Urinary bladder (tissue), 4 donors: Measurements from ENCODE around the gene LYRM9. TPM values are rescaled to one million over a fixed set of nuclear protein-coding genes. Genes with fewer than 3 reads are reported as not detected.

ENCODE experiments used
- DNase-seq: peaks from one replicate; pipeline ENCODE4 v3.0.0-alpha.2; 2015; ENCODE audit errors: extremely low spot score
- H3K27ac ChIP-seq: one replicate; pipeline ENCODE4 v1.5.1; 2013; ENCODE audit warnings: low read depth, mild to moderate bottlenecking, moderate library complexity
- H3K36me3 ChIP-seq: one replicate; pipeline ENCODE4 v1.6.1; 2013; ENCODE audit warnings: mild to moderate bottlenecking, moderate library complexity; ENCODE audit not compliant: insufficient read depth
- H3K4me1 ChIP-seq: one replicate; pipeline ENCODE4 v1.6.1; 2013; ENCODE audit warnings: mild to moderate bottlenecking, moderate library complexity; ENCODE audit not compliant: insufficient read depth
- H3K4me3 ChIP-seq: one replicate; pipeline ENCODE4 v1.5.1; 2013; ENCODE audit warnings: low read depth, low read length
- WGBS: extraction: QIAGEN DNeasy Blood & Tissue Kit; methylation state at CpG from one replicate; pipeline ENCODE4 v1.1.7; 2013; 5-methylcytosine and 5-hydroxymethylcytosine counted together
- polyA plus RNA-seq: library from polyadenylated mRNA; stranded (reverse); fragments of 200-250 nt; gene quantifications from one replicate; pipeline ENCODE4 v1.2.3, GENCODE V29; 2013
- total RNA-seq: library from RNA; depleted of rRNA; stranded (reverse); fragments of >200 nt; gene quantifications from one replicate; pipeline ENCODE4 v1.2.3, GENCODE V29; 2014
- donor health status: healthy with polysubstance abuse.
- donor health status: healthy.

LYRM9 gene
- total and polyA plus RNA-seq, 2 donors = 8.0 to 17.7 TPM

- H3K27ac ChIP-seq = no peak overlapping the region
- no peaks in the 10 kb centered on the region for H3K36me3 ChIP-seq
- no peaks in the 10 kb centered on the region for H3K4me1 ChIP-seq
- WGBS = 82% methylated on average over 13 of the region's 13 CpGs
- no peak overlapping the region for H3K4me3 ChIP-seq
- no peak for DNase-seq
These were observed 14.2 kb downstream of the LYRM9 start for GRCh38 chr17:27878776-27879562.

DNA sequence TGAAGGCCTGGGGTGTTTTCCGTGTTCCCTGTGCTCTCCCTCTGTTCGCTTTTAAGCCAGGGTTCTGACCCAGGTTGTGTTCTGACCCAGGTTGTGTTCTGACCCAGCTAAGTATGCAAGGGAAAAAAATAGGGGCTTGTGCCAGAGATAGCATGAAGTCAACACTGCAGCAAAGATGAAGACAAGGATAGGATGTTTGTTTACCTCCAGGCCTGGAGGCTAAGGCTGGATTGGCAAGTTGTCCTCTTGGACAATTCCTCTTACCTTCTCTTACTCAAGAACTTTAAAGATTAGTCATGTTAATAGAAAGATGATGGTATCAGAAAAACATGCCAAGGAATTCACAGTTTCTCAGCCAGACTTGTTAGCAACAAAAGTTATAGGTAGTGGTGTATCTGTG, 19.4 kb downstream of the LYRM9 start:
- 96% methylated on average over 2 of the region's 2 CpGs for WGBS
- no peak overlapping the region for H3K4me3 ChIP-seq
- no peaks in the 10 kb centered on the region for H3K36me3 ChIP-seq
- H3K4me1 ChIP-seq = no peaks in the 10 kb centered on the region
- H3K27ac ChIP-seq = no peak overlapping the region
- no peak for DNase-seq

- H3K27ac ChIP-seq = no peak overlapping the region
- H3K4me1 ChIP-seq = no peaks in the 10 kb centered on the region
- no peaks in the 10 kb centered on the region for H3K36me3 ChIP-seq
- H3K4me3 ChIP-seq = no peak overlapping the region
- no peak for DNase-seq
- 93% methylated on average over 2 of the region's 2 CpGs for WGBS
These were observed 20.0 kb downstream of the LYRM9 start for GRCh38 chr17:27873211-27873610.

GRCh38 chr17:27872776-27873175, 20.4 kb downstream of the LYRM9 start:
- no peaks in the 10 kb centered on the region for H3K36me3 ChIP-seq
- H3K27ac ChIP-seq = no peak overlapping the region
- DNase-seq = no peak
- no peak overlapping the region for H3K4me3 ChIP-seq
- WGBS = 96% methylated on average over 3 of the region's 3 CpGs
- no peaks in the 10 kb centered on the region for H3K4me1 ChIP-seq

GRCh38 chr17:27871407-27871806, 21.8 kb downstream of the LYRM9 start:
- 39% methylated on average over 2 of the region's 2 CpGs for WGBS
- H3K27ac ChIP-seq = no peak overlapping the region
- H3K4me1 ChIP-seq = no peaks in the 10 kb centered on the region
- no peak overlapping the region for H3K4me3 ChIP-seq
- DNase-seq = no peak
- no peaks in the 10 kb centered on the region for H3K36me3 ChIP-seq

GRCh38 chr17:27870345-27870744, 22.8 kb downstream of the LYRM9 start:
- no peak for DNase-seq
- whole genome bisulfite sequencing = 93% methylated on average over 2 of the region's 2 CpGs
- Histone ChIP-seq H3K4me1 (no peaks in the 10 kb centered on the region), H3K27ac (no peak overlapping the region), H3K4me3 (no peak overlapping the region), H3K36me3 (no peaks in the 10 kb centered on the region)

GRCh38 chr17:27868565-27868964, 24.6 kb downstream of the LYRM9 start:
- Histone ChIP-seq H3K4me3 (no peak overlapping the region), H3K4me1 (no peaks in the 10 kb centered on the region), H3K36me3 (no peaks in the 10 kb centered on the region), H3K27ac (no peak overlapping the region)
- WGBS = 92% methylated on average over 8 of the region's 8 CpGs
- no peak for DNase-seq

GRCh38 chr17:27862840-27863239, 30.3 kb downstream of the LYRM9 start:
- Histone ChIP-seq H3K27ac (no peak overlapping the region), H3K4me3 (no peak overlapping the region), H3K4me1 (no peaks in the 10 kb centered on the region), H3K36me3 (no peaks in the 10 kb centered on the region)
- 73% methylated on average over 4 of the region's 4 CpGs for WGBS
- no peak for DNase-seq

DNA sequence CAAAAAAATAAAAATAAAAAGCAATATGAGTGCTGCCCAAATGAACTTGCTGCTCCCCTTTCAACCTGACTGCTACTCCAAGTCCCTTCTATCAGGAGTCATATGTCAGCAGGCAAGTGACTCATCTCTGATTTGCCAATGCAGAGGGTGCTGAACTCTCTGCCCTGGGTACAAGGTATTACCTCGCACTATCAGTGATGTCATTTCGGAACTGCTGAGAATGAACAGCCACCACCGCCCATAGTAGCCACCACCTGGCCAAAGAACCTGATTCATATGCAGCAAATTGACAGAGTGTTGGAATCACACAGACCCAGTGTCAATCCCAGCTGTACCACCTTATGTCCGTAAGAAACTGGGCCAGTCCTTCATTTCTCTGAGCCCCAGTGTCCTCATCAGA, 31.2 kb downstream of the LYRM9 start:
- DNase-seq = no peak
- WGBS = 91% methylated on average over 4 of the region's 4 CpGs
- H3K36me3 ChIP-seq = no peaks in the 10 kb centered on the region
- H3K27ac ChIP-seq = no peak overlapping the region
- H3K4me3 ChIP-seq = no peak overlapping the region
- no peaks in the 10 kb centered on the region for H3K4me1 ChIP-seq

GRCh38 chr17:27860971-27861664, 32.0 kb downstream of the LYRM9 start:
- Histone ChIP-seq H3K27ac (no peak overlapping the region), H3K4me3 (no peak overlapping the region), H3K36me3 (no peaks in the 10 kb centered on the region), H3K4me1 (no peaks in the 10 kb centered on the region)
- no peak for DNase-seq
- 67% methylated on average over 3 of the region's 3 CpGs for WGBS

DNA sequence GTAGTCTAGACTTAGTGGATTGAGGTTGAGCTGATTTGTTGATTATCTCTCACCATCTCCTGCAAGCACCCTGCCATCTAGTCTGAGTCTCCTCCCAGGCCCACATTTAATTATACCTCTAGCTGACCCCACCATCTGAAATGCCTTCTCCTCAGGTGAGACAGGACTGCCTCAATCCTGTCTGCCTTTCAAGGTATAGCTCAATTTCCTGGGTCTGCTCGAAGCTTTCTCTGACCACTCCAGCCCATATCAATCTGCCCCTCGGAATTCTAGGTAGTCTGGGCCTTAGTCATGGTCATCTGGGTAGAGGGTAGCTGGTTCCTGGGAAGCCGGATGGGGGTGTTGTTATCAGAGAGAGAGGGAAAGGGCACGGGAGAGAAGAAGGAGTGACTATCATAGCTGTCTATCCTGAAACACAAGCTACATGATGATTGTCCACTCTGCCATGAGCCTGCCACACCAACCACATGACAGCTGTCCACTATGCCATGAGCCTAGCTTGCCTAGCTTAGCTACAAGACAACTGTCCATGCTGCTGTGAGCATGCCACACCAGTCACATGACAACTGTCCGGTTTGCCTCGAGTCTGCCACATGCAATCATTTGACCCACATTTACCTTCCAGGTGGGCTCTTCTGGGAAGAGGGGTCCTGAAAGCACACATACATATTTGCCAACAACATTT, 34.4 kb downstream of the LYRM9 start:
- no peak overlapping the region for H3K27ac ChIP-seq
- WGBS = 90% methylated on average over 6 of the region's 6 CpGs
- H3K4me3 ChIP-seq = no peak overlapping the region
- no peaks in the 10 kb centered on the region for H3K36me3 ChIP-seq
- no peaks in the 10 kb centered on the region for H3K4me1 ChIP-seq
- DNase-seq = no peak

GRCh38 chr17:27856676-27857432, 36.3 kb downstream of the LYRM9 start:
- Histone ChIP-seq H3K4me1 (no peaks in the 10 kb centered on the region), H3K4me3 (no peak overlapping the region), H3K36me3 (no peaks in the 10 kb centered on the region), H3K27ac (no peak overlapping the region)
- WGBS = 70% methylated on average over 5 of the region's 5 CpGs
- no peak for DNase-seq

DNA sequence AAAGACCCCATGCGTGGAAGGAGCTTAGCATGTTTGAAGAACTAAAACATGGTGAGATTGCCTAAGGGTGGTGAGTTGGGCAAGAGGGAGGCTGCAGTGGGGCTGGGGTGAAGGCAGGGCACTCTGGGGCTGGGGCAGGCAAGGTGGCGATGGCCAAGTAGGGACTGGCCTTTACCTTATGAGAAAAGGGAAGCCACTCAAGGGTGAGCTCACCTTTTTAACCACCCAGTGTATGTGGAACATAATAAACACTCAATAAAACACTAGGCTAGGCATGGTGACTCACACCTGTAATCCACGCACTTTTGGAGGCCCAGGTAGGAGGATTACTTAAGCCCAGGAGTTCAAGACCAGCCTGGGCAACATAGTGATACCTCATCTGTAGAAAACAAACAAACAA, 37.7 kb downstream of the LYRM9 start:
- WGBS = 96% methylated on average over 3 of the region's 3 CpGs
- H3K4me1 ChIP-seq = no peaks in the 10 kb centered on the region
- H3K4me3 ChIP-seq = no peak overlapping the region
- no peak overlapping the region for H3K27ac ChIP-seq
- H3K36me3 ChIP-seq = no peaks in the 10 kb centered on the region
- DNase-seq = no peak
